ENCODE results near the gene SYCE1L. TPM values are rescaled to one million over a fixed set of nuclear protein-coding genes. Genes with fewer than 3 reads are reported as not detected.
A peak's percentile ranks its signal among the peaks of the same experiment; 100 is the strongest.
"Not testable (repeated sequence)": the region's sequence is repeated elsewhere in the genome, so short reads cannot be mapped to it uniquely, and the experiment has no call there.

Gene SYCE1L
- 0.90 TPM for total RNA-seq
- polyA plus RNA-seq: 4.3 TPM

- Histone ChIP-seq H3K27ac (ENCODE audit: low read depth) (no peak within 1 kb of the TSS), H3K4me1 (ENCODE audit: insufficient read depth) (no peaks in the 10 kb centered on the region), H3K36me3 (ENCODE audit: insufficient read depth) (peaks cover 8% of the 10 kb centered on the region), H3K4me3 (ENCODE audit: low read depth, low read length) (no peak within 1 kb of the TSS)
- no peak for DNase-seq (ENCODE audit: extremely low spot score)
- WGBS: 90% methylated on average over 18 of the region's 18 CpGs
These were observed at the start of gene SYCE1L for GRCh38 chr16:77199211-77199610. SYCE1L (plus strand) TSS chr16:77199408; CDS start chr16:77199452, 44 bp downstream.

GRCh38 chr16:77157346-77158058 is 41.7 kb upstream of the SYCE1L start:
- DNase-seq (ENCODE audit: extremely low spot score): no peak
- Histone ChIP-seq H3K4me3 (ENCODE audit: low read depth, low read length) (no peak overlapping the region), H3K27ac (ENCODE audit: low read depth) (no peak overlapping the region), H3K36me3 (ENCODE audit: insufficient read depth) (no peaks in the 10 kb centered on the region), H3K4me1 (ENCODE audit: insufficient read depth) (no peaks in the 10 kb centered on the region)
- 18% methylated on average over 3 of the region's 3 CpGs for WGBS

- no peak overlapping the region for H3K27ac ChIP-seq (ENCODE audit: low read depth)
- 86% methylated on average over 6 of the region's 6 CpGs for WGBS
- DNase-seq (ENCODE audit: extremely low spot score): no peak
- H3K4me3 ChIP-seq (ENCODE audit: low read depth, low read length): no peak overlapping the region
- H3K4me1 ChIP-seq (ENCODE audit: insufficient read depth): no peaks in the 10 kb centered on the region
- no peaks in the 10 kb centered on the region for H3K36me3 ChIP-seq (ENCODE audit: insufficient read depth)
These were observed 40.9 kb upstream of the SYCE1L start for GRCh38 chr16:77158293-77158692.

- H3K4me3 ChIP-seq (ENCODE audit: low read depth, low read length): no peak overlapping the region
- H3K36me3 ChIP-seq (ENCODE audit: insufficient read depth): no peaks in the 10 kb centered on the region
- H3K27ac ChIP-seq (ENCODE audit: low read depth): no peak overlapping the region
- no peak for DNase-seq (ENCODE audit: extremely low spot score)
- WGBS: 87% methylated on average over 2 of the region's 2 CpGs
- H3K4me1 ChIP-seq (ENCODE audit: insufficient read depth): no peaks in the 10 kb centered on the region
These were observed 34.2 kb upstream of the SYCE1L start for GRCh38 chr16:77165006-77165405.

- 78% methylated on average over 9 of the region's 9 CpGs for WGBS
- H3K27ac ChIP-seq (ENCODE audit: low read depth); H3K4me3 ChIP-seq (ENCODE audit: low read depth, low read length); H3K36me3 ChIP-seq (ENCODE audit: insufficient read depth); DNase-seq (ENCODE audit: extremely low spot score); H3K4me1 ChIP-seq (ENCODE audit: insufficient read depth): not testable (repeated sequence)
These were observed 33.5 kb upstream of the SYCE1L start for GRCh38 chr16:77165536-77166236.

GRCh38 chr16:77166726-77167125 is 32.5 kb upstream of the SYCE1L start:
- 42% methylated on average over 2 of the region's 2 CpGs for WGBS
- no peaks in the 10 kb centered on the region for H3K36me3 ChIP-seq (ENCODE audit: insufficient read depth)
- no peak overlapping the region for H3K4me3 ChIP-seq (ENCODE audit: low read depth, low read length)
- H3K4me1 ChIP-seq (ENCODE audit: insufficient read depth): no peaks in the 10 kb centered on the region
- no peak overlapping the region for H3K27ac ChIP-seq (ENCODE audit: low read depth)
- DNase-seq (ENCODE audit: extremely low spot score): no peak

- Histone ChIP-seq H3K4me3 (ENCODE audit: low read depth, low read length) (no peak overlapping the region), H3K36me3 (ENCODE audit: insufficient read depth) (no peaks in the 10 kb centered on the region), H3K4me1 (ENCODE audit: insufficient read depth) (no peaks in the 10 kb centered on the region), H3K27ac (ENCODE audit: low read depth) (no peak overlapping the region)
- WGBS: 60% methylated on average over 4 of the region's 4 CpGs
- no peak for DNase-seq (ENCODE audit: extremely low spot score)
These were observed 30.3 kb upstream of the SYCE1L start for GRCh38 chr16:77168901-77169300.

- 19% methylated on average over 6 of the region's 6 CpGs for WGBS
- DNase-seq (ENCODE audit: extremely low spot score): no peak
- Histone ChIP-seq H3K4me3 (ENCODE audit: low read depth, low read length) (no peak overlapping the region), H3K36me3 (ENCODE audit: insufficient read depth) (no peaks in the 10 kb centered on the region), H3K27ac (ENCODE audit: low read depth) (no peak overlapping the region), H3K4me1 (ENCODE audit: insufficient read depth) (no peaks in the 10 kb centered on the region)
These were observed 29.5 kb upstream of the SYCE1L start for GRCh38 chr16:77169650-77170236.

GRCh38 chr16:77170805-77171204 is 28.4 kb upstream of the SYCE1L start:
- no peaks in the 10 kb centered on the region for H3K4me1 ChIP-seq (ENCODE audit: insufficient read depth)
- DNase-seq (ENCODE audit: extremely low spot score): no peak
- no peak overlapping the region for H3K4me3 ChIP-seq (ENCODE audit: low read depth, low read length)
- WGBS: 70% methylated on average over 4 of the region's 4 CpGs
- no peaks in the 10 kb centered on the region for H3K36me3 ChIP-seq (ENCODE audit: insufficient read depth)
- no peak overlapping the region for H3K27ac ChIP-seq (ENCODE audit: low read depth)

GRCh38 chr16:77171745-77172635 is 27.2 kb upstream of the SYCE1L start:
- Histone ChIP-seq H3K36me3 (ENCODE audit: insufficient read depth) (no peaks in the 10 kb centered on the region), H3K4me1 (ENCODE audit: insufficient read depth) (no peaks in the 10 kb centered on the region), H3K4me3 (ENCODE audit: low read depth, low read length) (no peak overlapping the region), H3K27ac (ENCODE audit: low read depth) (no peak overlapping the region)
- 51% methylated on average over 5 of the region's 5 CpGs for WGBS
- DNase-seq (ENCODE audit: extremely low spot score): peak; percentile 62

- Histone ChIP-seq H3K27ac (ENCODE audit: low read depth) (no peak overlapping the region), H3K4me1 (ENCODE audit: insufficient read depth) (no peaks in the 10 kb centered on the region), H3K36me3 (ENCODE audit: insufficient read depth) (no peaks in the 10 kb centered on the region), H3K4me3 (ENCODE audit: low read depth, low read length) (no peak overlapping the region)
- DNase-seq (ENCODE audit: extremely low spot score): no peak
These were observed 26.3 kb upstream of the SYCE1L start for GRCh38 chr16:77172951-77173350.

GRCh38 chr16:77183137-77183536 is 16.1 kb upstream of the SYCE1L start:
- H3K27ac ChIP-seq (ENCODE audit: low read depth): no peak overlapping the region
- H3K4me3 ChIP-seq (ENCODE audit: low read depth, low read length): no peak overlapping the region
- WGBS: 70% methylated on average over 1 of the region's 1 CpG
- no peak for DNase-seq (ENCODE audit: extremely low spot score)
- no peaks in the 10 kb centered on the region for H3K36me3 ChIP-seq (ENCODE audit: insufficient read depth)
- H3K4me1 ChIP-seq (ENCODE audit: insufficient read depth): no peaks in the 10 kb centered on the region

GRCh38 chr16:77186298-77186697 is 12.9 kb upstream of the SYCE1L start:
- H3K4me3 ChIP-seq (ENCODE audit: low read depth, low read length); H3K27ac ChIP-seq (ENCODE audit: low read depth); H3K36me3 ChIP-seq (ENCODE audit: insufficient read depth); DNase-seq (ENCODE audit: extremely low spot score); H3K4me1 ChIP-seq (ENCODE audit: insufficient read depth): not testable (repeated sequence)
- 97% methylated on average over 1 of the region's 1 CpG for WGBS

Data from urinary bladder (tissue), 4 donors.